LHCN-M2 (cell line): ENCODE data around the gene CYP51A1. TPM values are rescaled to one million over a fixed set of nuclear protein-coding genes. Genes with fewer than 3 reads are reported as not detected.
"Not testable (repeated sequence)": the region's sequence is repeated elsewhere in the genome, so short reads cannot be mapped to it uniquely, and the experiment has no call there.

Experiments
- DNase-seq: peaks from one replicate; pipeline ENCODE4 v3.0.0-alpha.2; 2012; ENCODE audit warnings: low read depth
- polyA plus RNA-seq: library from polyadenylated mRNA; unstranded; fragments of >200 nt; gene quantifications from one replicate; pipeline ENCODE4 v1.2.1, GENCODE V29; 2012; ENCODE audit warnings: missing spikeins
- total RNA-seq: library from RNA; depleted of rRNA; stranded (reverse); fragments of >200 nt; gene quantifications from 2 replicates; pipeline ENCODE4 v1.2.3, GENCODE V29; 2014; rRNA removed

CYP51A1 gene
- 68.6 and 72.5 TPM in 2 replicates for total RNA-seq
- 36.0 TPM for polyA plus RNA-seq

DNA sequence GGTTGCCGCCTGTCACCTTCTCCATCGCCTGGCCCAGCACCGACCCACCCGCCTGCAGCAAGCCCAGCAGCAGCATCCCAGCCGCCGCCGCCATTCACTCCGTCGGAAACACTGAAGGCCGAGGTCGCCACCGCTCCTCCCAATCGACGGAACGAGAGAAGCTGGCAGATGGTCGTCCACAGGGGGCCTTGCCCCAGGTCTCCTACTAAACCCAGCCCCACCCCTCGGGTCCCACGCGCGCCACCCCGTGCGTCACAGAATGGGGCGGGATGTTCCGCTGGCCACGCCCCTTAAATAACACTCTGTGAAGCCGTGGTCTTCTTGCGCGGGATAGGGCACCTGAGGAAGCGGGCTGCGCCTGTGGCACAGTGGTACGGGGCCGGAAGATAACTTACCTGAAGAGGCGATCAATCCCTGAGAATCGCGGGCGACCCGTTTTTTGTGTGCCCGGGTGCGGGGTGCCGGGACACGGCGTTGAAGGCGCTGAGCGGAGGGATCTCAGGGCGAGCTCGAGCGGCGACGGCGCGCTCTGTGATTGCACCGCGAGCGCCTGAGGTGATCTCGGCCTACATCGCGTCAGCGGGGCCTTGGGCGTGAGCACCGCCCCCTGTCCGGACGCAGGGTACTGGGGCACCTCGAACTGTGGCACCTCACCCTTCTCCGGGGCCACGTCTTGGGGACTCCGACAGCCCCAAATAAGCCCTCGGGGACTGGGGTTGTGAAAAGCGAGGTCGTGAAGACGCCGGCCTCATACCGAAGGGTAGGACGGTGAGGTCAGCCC is at the start of gene CYP51A1:
CYP51A1 (minus strand) TSS at position 207 of the 781 bp plus-strand sequence; CDS start at position 94, 113 bp downstream.
- DNase-seq: peak; percentile 92

DNA sequence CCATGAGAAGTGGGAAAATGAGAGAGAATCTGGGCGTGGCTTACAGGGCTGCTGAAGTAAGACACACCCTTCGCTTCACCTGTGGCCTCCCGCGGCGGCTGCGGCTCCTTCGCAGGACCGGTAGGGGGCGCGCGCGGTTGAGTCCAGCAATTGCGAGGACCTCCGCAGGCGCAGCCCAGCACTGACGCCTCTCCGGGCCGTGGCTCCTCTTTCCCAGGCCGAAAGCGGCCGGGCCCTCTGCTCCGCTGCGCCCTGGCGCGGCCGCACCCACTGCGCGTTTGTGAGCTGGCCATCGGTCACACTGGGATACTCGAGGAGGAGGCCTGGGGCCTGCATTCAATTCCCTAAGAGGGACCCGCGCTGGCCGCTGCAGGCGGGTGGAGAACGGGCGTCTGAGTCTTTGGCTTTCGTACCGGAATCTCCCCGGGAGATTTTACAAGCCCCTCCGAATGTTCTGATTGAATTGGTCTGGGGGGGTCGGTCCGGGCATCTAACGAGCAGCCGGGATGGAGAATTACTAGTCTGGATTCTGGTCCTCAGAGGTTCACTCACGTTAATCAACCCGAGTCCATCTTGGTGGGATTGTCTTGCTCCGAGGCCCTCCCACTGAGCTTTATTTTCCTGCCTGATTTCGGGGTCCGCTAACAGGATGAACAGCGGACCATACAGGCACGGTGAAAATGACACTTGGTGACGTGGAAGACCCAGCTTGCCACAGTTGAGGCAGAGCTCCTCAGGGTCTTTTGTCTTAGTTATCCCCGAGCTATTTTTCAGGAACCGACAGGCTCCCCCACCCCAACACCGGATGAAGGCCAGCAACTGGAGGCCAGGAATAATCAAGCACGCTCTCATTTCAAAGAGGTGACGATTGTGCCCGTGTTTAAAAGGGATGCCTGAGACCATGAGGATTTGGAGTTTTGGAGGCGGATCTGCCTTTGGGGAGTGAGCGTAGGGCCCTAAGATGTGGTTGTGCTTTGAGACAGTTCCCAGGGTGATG is 44.9 kb upstream of the CYP51A1 start, which contains the start of gene LRRD1:
LRRD1 (minus strand) TSS at position 215 of the 997 bp plus-strand sequence. CDS start 13,940 bp downstream, outside the sequence.
- peak; percentile 58 for DNase-seq

DNA sequence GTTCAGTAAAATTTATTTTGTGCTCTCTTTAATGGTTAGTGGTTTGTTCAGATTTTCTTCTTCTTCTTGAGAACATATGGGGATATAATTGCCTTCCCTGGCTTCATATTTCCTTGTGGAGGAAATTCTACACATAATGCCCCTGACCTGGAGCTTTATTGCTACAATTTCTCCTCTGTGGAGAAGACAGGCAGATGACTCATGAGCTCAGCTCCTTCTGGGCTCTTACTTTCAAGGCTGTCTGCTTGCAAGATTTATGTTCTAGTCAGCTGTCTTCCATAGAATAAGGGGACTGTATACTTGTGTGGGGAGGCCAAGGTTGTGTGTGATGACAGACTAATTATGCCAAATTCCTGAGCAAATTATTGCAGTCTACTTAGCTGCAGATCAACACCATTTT is 43.1 kb upstream of the CYP51A1 start:
- DNase-seq: peak; percentile 86

DNA sequence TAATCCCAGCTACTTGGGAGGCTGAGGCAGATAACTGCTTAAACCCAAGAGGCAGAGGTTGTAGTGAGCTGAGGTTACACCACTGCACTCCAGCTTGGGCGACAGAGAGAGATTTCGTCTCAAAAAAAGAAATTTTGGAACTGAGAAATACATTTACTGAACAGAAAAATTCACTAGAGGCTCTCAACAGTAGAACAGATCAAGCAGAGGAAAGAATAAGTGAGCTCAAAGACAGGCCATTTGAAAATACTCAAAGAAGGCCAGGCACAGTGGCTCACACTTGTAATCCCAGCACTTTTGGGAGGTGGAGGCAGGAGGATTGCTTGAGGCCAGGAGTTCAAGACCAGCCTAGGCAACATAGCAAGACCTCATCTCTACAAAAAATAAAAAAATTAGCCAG is 35.3 kb upstream of the CYP51A1 start:
- not testable (repeated sequence) for DNase-seq

DNA sequence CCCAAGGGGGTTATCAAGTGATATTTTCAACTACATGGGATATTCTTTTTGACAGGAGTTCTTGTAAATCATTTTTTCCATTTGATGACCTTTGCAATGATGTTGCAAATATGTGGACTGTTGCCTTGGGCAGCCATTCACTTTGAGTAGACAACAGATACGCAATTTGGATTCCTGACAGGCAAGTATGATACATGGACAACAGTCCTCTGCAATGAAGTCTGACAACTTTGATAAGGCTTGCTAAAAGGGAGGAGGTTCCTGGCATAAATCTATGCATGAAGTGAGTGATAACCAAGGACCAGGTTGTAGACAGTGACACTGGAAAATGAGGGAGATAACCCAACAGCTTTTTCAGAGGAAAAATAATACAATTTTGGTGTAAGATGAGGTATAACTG is 27.0 kb upstream of the CYP51A1 start:
- no peak for DNase-seq

DNA sequence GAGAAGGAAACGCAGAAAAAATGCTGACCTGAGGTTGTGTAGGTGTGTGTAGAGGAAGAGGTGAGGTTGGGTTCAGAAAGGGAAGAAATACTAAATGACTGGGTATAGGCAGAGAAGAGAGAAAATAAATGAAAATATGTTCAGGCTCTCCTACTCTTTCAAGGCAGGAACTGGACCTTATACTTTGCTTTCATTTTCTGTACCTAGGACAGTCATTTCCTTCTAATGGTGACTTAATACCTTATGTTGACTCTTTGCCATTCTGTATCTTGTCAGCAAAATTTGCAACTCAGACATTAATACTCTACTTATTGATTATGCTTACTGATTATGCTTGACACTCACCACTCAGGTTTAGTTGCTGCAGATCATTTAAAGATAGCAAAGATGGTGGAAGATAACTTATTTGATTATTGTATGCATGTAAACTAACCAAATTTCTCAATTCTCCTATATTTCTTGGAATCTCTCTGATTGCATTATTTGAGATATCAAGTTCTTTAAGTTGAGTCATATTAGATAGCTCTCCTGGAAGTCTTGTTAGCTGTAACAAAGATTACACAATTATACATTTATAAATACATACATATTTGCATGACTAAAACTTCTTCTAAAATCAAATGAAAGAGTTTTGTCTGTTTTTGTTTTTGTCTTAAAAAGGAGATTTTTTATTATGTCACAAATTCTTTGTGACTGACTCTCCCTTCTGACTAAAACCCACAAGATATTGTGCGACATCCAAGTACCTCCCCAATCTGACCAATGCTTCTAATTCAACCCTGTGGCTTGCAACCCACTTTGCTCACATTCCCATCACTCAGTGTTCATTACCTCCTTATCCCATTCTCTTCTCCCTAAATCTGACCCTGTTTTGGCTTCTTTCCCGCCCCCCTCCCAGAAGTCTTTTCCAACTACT is 24.6 kb upstream of the CYP51A1 start:
- DNase-seq: peak; percentile 91

DNA sequence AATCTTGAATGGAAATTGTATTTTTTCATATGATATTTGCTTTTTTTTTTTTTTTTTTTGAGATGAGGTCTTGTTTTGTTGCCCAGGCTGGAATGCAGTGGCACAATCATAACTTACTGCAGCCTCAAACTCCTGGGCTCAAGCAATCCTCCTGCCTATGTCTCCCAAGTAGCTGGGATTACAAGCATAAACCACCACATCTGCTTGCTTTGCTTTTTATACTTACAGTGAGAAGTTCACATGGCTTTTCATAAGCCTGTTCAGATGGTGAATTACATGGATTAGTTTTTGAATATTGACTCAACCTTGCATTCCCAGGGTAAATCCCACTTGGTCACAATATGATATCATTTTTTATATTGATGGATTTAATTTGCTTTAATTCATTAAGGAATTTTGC is 22.7 kb upstream of the CYP51A1 start:
- peak; percentile 56 for DNase-seq

DNA sequence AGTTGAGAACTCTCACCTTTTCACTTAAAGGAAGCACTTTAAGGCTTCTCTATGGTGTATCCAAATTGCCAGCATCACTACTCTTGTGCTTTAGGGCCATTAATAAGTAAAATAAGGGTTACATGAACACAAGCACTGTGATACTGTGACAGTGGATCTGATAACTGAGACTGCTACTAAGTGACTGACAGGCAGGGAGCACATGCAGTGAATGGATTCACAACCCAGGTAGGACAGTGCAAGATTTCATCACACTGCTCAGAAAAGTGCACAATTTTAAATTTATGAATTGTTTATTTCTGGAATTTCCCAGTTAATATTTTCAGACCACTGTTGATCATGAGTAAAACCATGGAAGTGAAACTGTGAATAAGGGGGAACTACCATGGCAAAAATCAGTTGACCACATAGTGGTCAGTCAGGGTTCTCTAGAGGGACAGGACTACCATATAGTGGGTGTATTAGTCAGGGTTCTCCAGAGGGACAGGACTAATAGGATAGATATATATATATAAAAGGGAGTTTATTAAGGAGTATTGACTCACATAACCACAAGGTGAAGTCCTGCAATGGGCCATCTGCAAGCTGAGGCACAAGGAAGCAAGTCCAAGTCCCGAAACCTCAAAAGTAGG is 20.9 kb upstream of the CYP51A1 start:
- no peak for DNase-seq

DNA sequence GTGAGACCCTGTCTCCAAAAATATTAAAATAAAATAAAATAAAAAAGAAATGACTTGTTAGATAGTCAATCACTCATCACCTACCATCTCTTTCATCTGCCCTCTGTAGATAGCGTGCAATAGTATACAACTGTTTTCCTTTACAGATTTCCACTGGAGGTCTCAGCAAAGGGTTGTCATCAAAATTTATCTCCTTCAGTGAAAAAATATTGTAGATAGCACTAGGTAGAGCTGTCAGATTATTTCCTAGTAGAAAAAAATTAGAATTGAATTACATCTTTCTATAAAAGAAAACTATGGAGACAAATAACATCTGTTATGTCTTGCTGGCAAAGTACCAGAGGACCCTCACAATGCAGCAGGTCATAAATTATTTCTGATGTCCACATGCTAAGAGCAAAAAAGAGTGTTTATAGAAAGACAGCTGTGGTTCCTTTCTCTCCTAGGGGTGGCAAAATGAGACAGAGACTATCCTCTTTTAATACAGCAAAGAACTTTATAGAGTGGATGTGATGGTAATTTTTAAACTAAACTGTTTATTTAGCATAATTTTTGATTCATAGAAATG is 16.3 kb upstream of the CYP51A1 start:
- DNase-seq: no peak

DNA sequence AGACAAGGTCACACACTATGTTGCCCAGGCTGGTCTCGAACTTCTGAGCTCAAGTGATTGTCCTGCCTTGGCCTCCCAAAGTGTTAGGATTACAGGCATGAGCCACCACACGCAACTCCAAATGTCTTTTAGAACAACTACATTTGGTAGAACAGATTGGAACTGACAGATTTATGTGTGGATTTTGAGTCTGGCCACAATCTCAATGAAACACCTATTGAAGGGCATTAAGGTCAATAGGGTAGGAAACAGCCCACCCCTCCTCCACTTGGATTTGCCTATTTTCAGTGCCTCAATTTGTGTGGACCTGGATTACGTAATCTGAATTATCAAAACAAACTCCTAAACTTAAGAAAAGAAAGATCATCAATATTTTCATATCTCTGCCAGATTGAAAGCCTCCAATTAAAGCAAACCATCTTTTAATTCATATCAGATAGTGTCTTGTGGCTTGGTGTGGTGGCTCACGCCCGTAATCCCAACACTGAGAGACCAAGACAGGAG is 15.5 kb upstream of the CYP51A1 start:
- DNase-seq: no peak

DNA sequence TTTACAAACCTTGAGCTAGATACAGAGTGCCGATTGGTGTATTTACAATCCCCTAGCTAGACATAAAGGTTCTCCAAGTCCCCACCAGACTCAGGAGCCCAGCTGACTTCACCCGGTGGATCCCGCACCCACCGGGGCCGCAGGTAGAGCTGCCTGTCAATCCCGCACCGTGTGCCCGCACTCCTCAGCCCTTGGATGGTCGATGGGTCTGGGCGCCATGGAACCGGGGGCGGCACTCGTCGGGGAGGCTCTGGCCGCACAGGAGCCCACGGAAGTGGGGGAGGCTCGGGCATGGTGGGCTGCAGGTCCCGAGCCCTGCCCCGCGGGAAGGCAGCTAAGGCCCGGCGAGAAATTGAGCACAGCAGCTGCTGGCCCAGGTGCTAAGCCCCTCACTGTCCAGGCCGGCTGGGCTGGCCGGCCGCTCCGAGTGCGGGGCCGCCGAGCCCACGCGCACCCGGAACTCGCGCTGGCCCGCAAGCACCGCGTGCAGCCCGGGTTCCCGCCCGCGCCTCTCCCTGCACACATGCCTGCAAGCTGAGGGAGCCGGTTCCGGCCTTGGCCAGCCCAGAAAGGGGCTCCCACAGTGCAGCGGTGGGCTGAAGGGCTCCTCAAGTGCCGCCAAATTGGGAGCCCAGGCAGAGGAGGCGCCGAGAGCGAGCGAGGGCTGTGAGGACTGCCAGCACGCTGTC is 9.1 kb upstream of the CYP51A1 start:
- DNase-seq: not testable (repeated sequence)

DNA sequence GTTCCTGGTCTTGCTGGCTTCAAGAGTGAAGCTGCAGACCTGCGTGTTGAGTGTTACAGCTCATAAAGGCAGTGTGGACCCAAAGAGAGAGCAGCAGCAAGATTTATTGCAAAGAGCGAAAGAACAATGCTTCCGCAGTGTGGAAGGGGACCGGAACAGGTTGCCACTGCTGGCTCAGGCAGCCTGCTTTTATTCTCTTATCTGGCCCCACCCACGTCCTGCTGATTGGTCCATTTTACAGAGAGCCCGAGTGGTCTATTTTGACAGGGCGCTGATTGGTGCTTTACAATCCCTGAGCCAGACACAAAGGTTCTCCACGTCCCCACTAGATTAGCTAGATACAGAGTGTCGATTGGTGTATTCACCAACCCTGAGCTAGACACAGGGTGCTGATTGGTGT is 8.5 kb upstream of the CYP51A1 start:
- DNase-seq: not testable (repeated sequence)

DNA sequence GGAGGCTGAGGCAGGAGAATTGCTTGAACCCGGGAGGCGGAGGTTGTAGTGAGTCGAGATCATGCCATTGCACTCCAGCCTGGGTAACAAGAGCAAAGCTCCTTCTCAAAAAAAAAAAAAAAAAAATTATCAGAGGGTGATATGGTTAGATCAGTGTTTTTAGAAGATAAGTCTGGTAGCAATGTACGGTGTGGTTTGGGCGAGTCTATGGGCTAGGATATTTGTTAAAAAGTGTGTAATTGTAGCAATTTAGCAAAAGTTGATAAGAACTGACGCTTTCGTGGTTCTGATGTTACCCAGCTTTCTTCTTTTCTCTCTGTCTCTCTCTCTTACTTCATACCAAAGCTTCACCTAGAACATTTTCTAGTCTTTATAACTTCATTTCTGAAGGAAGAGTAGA is 6.9 kb upstream of the CYP51A1 start:
- DNase-seq: no peak

DNA sequence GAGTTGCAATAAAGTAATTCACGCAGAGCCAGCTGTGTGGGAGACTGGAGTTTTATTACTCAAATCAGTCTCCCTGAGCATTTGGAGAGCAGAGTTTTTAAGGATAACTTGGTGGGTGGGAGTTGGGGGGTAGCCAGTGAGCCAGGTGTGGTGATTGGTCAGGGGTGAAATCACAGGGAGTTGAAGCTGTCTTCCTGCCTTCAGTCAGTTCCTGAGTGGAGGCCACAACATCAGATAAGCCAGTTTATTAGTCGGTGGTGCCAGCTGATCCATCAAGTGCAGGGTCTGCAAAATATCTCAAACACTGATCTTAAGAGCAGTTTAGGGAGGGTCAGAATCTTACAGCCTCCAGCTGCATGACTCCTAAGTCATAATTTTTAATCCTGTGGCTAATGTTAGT is 3.3 kb upstream of the CYP51A1 start:
- DNase-seq: no peak

DNA sequence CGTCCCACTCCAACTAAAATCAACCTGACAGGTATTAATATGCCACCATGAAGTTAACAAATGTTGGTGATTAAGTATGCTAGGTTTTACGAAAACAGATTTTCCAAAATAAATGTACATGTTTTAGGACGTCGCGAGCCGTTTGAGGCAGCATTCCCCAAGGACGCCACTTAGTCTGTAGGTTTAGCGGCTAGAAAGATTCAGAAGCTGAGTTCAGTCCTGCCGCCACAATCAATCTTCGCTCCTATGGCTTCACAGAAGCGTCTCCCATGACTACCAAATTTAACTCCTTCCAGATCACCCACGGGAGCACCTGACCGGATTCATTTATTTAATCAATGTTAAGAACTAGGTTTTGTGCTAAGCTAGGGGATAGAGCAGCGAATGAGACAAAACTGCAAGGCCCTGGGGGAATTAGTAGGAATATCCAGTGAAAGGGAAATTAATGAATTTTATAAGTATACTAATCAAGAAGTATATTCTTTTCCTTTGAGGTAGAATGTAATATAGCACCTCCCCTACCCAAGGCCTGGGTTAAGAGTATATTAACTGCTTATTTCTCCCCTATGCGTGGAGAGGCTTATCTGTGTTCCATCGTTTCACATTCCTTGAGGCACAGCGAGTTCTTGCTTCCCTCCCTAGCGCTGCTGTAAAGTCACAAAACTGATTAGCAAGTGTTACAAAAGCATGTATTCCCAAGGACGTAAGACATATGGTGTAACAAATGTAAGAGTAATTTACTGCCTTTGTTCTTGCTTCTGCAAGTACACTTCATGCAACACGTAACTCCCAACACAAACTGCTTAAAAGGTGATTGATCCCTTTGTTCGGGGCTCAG is 994 bp upstream of the CYP51A1 start:
- no peak for DNase-seq

DNA sequence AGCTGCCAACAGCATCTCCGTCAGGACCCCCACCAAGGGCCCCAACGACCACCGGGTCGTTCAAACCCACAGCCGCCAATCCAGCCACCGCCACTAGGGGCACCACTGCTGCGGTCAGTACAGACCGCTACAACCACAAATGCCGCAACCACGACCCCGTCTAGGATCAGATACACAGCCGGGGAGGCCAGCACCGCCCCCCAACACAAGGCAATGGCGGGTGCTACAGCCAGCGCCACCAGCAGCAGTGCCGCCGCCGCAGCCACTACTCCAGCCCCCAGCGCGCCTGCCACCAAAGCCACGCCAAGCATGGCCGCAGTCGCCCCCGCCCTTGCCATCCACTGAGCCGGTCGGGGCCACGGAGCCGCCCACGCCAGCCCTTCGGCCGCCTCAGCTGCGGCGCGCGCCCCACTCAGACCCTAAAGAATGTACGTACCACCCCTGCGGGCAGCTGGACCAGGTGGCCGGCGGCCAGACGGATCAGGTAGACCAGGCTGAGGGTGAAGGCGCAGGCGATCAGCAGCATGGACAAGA is 473 bp downstream of the CYP51A1 start:
- DNase-seq: peak; percentile 56

DNA sequence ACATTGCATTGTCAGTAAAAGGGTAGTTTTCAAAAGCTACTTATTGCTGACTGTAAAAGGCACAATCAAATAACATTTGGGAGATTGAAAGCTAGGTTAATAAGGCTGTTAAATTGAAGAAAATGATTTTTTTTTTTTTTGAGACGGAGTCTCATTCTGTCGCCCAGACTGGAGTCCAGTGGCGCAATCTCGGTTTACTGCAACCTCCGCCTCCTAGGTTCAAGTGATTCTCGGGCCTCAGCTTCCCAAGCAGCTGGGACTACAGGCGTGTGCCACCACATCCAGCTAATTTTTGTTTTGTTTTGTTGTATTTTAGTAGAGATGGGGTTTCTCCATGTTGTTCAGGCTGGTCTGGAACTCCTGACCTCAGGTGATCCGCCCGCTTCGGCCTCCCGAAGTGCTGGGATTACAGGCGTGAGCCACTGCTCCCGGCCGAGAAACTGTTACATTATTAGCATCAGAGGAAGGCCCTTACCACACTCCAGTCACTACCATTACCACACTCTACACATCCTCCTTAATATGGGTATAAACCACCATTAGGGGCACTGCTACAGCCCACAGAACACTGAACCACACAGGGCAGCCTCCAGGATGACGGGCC is 1.0 kb downstream of the CYP51A1 start:
- no peak for DNase-seq
